GM19193 (cell line): Measurements from ENCODE around the gene KNL1.

Experiments used
- POLR2A ChIP-seq: IDR thresholded peaks from 4 replicates; pipeline ENCODE4 v1.6.1; 2011; ENCODE audit not compliant: insufficient read depth, insufficient read length; ENCODE audit errors: extremely low read depth

The KNL1 gene

GRCh38 chr15:40603935-40604334 is 9.9 kb downstream of the KNL1 start:
- TF ChIP-seq POLR2A, result no peak

GRCh38 chr15:40613080-40613479 is 19.0 kb downstream of the KNL1 start:
- no peak for TF ChIP-seq POLR2A

GRCh38 chr15:40618023-40618422 is 24.0 kb downstream of the KNL1 start:
- TF ChIP-seq POLR2A, result no peak

- no peak for TF ChIP-seq POLR2A
Measured at GRCh38 chr15:40618906-40619305, 24.9 kb downstream of the KNL1 start.

- TF ChIP-seq POLR2A, result no peak
Measured at GRCh38 chr15:40623361-40623760, 29.3 kb downstream of the KNL1 start.

- no peak for TF ChIP-seq POLR2A
Measured at GRCh38 chr15:40630313-40630712, 36.3 kb downstream of the KNL1 start.

- TF ChIP-seq POLR2A, result no peak
Measured at GRCh38 chr15:40633178-40633577, 39.1 kb downstream of the KNL1 start.

- no peak for TF ChIP-seq POLR2A
Measured at GRCh38 chr15:40637221-40637745, 43.2 kb downstream of the KNL1 start.

GRCh38 chr15:40639677-40640076 is 45.6 kb downstream of the KNL1 start:
- no peak for TF ChIP-seq POLR2A

- TF ChIP-seq POLR2A, result no peak
Measured at GRCh38 chr15:40647523-40647922, 53.5 kb downstream of the KNL1 start.

- no peak for TF ChIP-seq POLR2A
Measured at GRCh38 chr15:40650479-40650878, 56.4 kb downstream of the KNL1 start.

- TF ChIP-seq POLR2A, result no peak
Measured at GRCh38 chr15:40660686-40661085, 66.6 kb downstream of the KNL1 start.

GRCh38 chr15:40664909-40665308 is 70.9 kb downstream of the KNL1 start:
- TF ChIP-seq POLR2A, result no peak

- TF ChIP-seq POLR2A, result no peak
Measured at GRCh38 chr15:40680151-40680550, 86.1 kb downstream of the KNL1 start.

- no peak for TF ChIP-seq POLR2A
Measured at GRCh38 chr15:40684381-40684780, 90.3 kb downstream of the KNL1 start.

GRCh38 chr15:40685376-40685775 is 91.3 kb downstream of the KNL1 start:
- TF ChIP-seq POLR2A, result no peak
